ENCODE measurements around the gene TTC3. TPM values are rescaled to one million over a fixed set of nuclear protein-coding genes. Genes with fewer than 3 reads are reported as not detected.

TTC3 gene
- total and polyA plus RNA-seq, 2 donors (not counting 1 experiment from before 2014, with no cell fraction given) = 42.0 to 163 TPM

DNA sequence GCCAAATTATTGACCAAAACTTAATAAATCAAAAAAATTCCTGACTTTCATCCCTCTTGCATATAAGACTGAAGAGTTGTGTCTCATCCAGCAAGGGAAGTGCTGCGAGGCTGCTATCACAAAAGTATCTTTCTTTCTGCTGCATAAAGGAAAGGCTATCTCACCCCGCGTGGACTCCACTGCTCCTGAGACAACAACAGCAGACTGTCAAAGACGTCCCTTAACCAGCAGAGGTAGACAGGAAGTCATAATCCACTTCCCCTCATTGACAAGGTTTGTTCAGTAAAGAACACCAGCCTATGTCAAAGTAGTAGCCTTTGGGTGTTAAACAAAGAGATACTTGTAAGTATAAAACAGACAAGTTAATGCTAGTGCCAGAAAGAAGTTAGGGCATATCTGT lies 164.7 kb downstream of the TTC3 start:
- Mint-ChIP-seq H3K4me1 (peaks cover 7% of the 10 kb centered on the region), H3K9me3 (ENCODE audit: insufficient read depth) (no peaks in the 10 kb centered on the region), H3K27me3 (no peaks in the 10 kb centered on the region), H3K27ac (no peak overlapping the region), H3K4me3 (no peak overlapping the region)
- no peaks in the 10 kb centered on the region for H3K9me3 ChIP-seq (ENCODE audit: control extremely low read depth in 1 of 3, control insufficient read depth in 2 of 3, insufficient read depth in 1 of 3, low read length in 2 of 3)
- peaks cover 20% of the 10 kb centered on the region for H3K79me2 ChIP-seq (ENCODE audit: control insufficient read depth, insufficient read depth, low read length)
- no peak overlapping the region for H3K4me3 ChIP-seq (ENCODE audit: control extremely low read depth in 1 of 5, extremely low read depth in 1 of 5, insufficient read depth in 1 of 5, low read depth in 2 of 5, low read length in 4 of 5)
- peaks cover 33% of the 10 kb centered on the region for H4K20me1 ChIP-seq (ENCODE audit: control insufficient read depth, insufficient read depth, low read length, poor library complexity, severe bottlenecking)
- WGBS (ENCODE audit: insufficient coverage) = 72% methylated on average over 3 of the region's 4 CpGs
- H3K27me3 ChIP-seq (replicated peaks in 1 of 4; ENCODE audit: control extremely low read depth in 1 of 4, control insufficient read depth in 3 of 4, insufficient read depth in 4 of 4, low read length in 3 of 4) = no peaks in the 10 kb centered on the region
- H3K27ac ChIP-seq (ENCODE audit: low read length in 2 of 2) = no peak overlapping the region
- H3K4me1 ChIP-seq (ENCODE audit: control insufficient read depth in 2 of 2, insufficient read depth in 2 of 2, low read length in 2 of 2) = peaks cover 0 to 3% of the 10 kb centered on the region in 2 donors
- intact Hi-C loops (cut with micrococcal nuclease) = no loop called here
- no peak for ATAC-seq (ENCODE audit: low read depth)
- CTCF ChIA-PET = no interaction called here
- no peak overlapping the region for H2AFZ ChIP-seq (ENCODE audit: insufficient read depth, low read depth, low read length, poor library complexity, severe bottlenecking)
- no peak for DNase-seq
- TF ChIP-seq EZH2 (IDR thresholded peaks at IDR 0.05; ENCODE audit: borderline replicate concordance, insufficient read depth, low read depth, low read length, poor library complexity, severe bottlenecking) = no peak
- TF ChIP-seq CTCF (IDR thresholded peaks at IDR 0.05) = no peak
- POLR2A ChIA-PET = no interaction called here
- H3K9ac ChIP-seq (ENCODE audit: low read length) = no peak overlapping the region
- H3K36me3 ChIP-seq (replicated peaks in 1 of 2; ENCODE audit: control extremely low read depth in 1 of 2, control insufficient read depth in 1 of 2, extremely low read depth in 1 of 2, insufficient read depth in 2 of 2, low read length in 1 of 2) = peaks cover 0 to 46% of the 10 kb centered on the region in 2 experiments
- no peak overlapping the region for H3K4me2 ChIP-seq (replicated peaks; ENCODE audit: low read depth, low read length, poor library complexity, severe bottlenecking)

GRCh38 chr21:37240978-37241377 lies 167.9 kb downstream of the TTC3 start:
- Histone ChIP-seq H3K9me3 (ENCODE audit: control extremely low read depth in 1 of 3, control insufficient read depth in 2 of 3, insufficient read depth in 1 of 3, low read length in 2 of 3) (no peaks in the 10 kb centered on the region), H3K4me2 (replicated peaks; ENCODE audit: low read depth, low read length, poor library complexity, severe bottlenecking) (no peak overlapping the region), H3K79me2 (ENCODE audit: control insufficient read depth, insufficient read depth, low read length) (peaks cover 51% of the 10 kb centered on the region), H2AFZ (ENCODE audit: insufficient read depth, low read depth, low read length, poor library complexity, severe bottlenecking) (no peak overlapping the region), H4K20me1 (ENCODE audit: control insufficient read depth, insufficient read depth, low read length, poor library complexity, severe bottlenecking) (peaks cover 62% of the 10 kb centered on the region), H3K4me1 (ENCODE audit: control insufficient read depth in 2 of 2, insufficient read depth in 2 of 2, low read length in 2 of 2) (peaks cover 0 to 9% of the 10 kb centered on the region in 2 donors), H3K36me3 (replicated peaks in 1 of 2; ENCODE audit: control extremely low read depth in 1 of 2, control insufficient read depth in 1 of 2, extremely low read depth in 1 of 2, insufficient read depth in 2 of 2, low read length in 1 of 2) (peaks cover 0 to 31% of the 10 kb centered on the region in 2 experiments), H3K9ac (ENCODE audit: low read length) (no peak overlapping the region), H3K27me3 (replicated peaks in 1 of 4; ENCODE audit: control extremely low read depth in 1 of 4, control insufficient read depth in 3 of 4, insufficient read depth in 4 of 4, low read length in 3 of 4) (no peaks in the 10 kb centered on the region), H3K27ac (ENCODE audit: low read length in 2 of 2) (no peak overlapping the region), H3K4me3 (ENCODE audit: control extremely low read depth in 1 of 5, extremely low read depth in 1 of 5, insufficient read depth in 1 of 5, low read depth in 2 of 5, low read length in 4 of 5) (no peak overlapping the region)
- no peaks in the 10 kb centered on the region for H3K9me3 Mint-ChIP-seq (ENCODE audit: insufficient read depth)
- ATAC-seq (ENCODE audit: low read depth) = no peak
- no peaks in the 10 kb centered on the region for H3K27me3 Mint-ChIP-seq
- H3K27ac Mint-ChIP-seq = no peak overlapping the region
- H3K4me3 Mint-ChIP-seq = no peak overlapping the region
- TF ChIP-seq EZH2 (IDR thresholded peaks at IDR 0.05; ENCODE audit: borderline replicate concordance, insufficient read depth, low read depth, low read length, poor library complexity, severe bottlenecking) (no peak), CTCF (IDR thresholded peaks at IDR 0.05) (no peak)
- ChIA-PET CTCF (no interaction called here), POLR2A (no interaction called here)
- 93% methylated on average over 6 of the region's 8 CpGs for WGBS (ENCODE audit: insufficient coverage)
- DNase-seq = no peak
- intact Hi-C loops (cut with micrococcal nuclease) = no loop called here
- peaks cover 29% of the 10 kb centered on the region for H3K4me1 Mint-ChIP-seq

All from B cell (primary cell).